Suprapubic skin (tissue), 4 donors: Measurements from ENCODE around the gene FAM83F. TPM values are rescaled to one million over a fixed set of nuclear protein-coding genes. Genes with fewer than 3 reads are reported as not detected.
A peak's percentile ranks its signal among the peaks of the same experiment; 100 is the strongest.
"Not testable (repeated sequence)": the region's sequence is repeated elsewhere in the genome, so short reads cannot be mapped to it uniquely, and the experiment has no call there.

Experiments
- DNase-seq, 2 donors: peaks; one replicate each; pipeline ENCODE4 v3.0.0-alpha.2; 2019; ENCODE audit warnings: low spot score in 2 of 2
- H3K27ac ChIP-seq: fragments of 200-600 bp; sonication (generic); one replicate; pipeline ENCODE4 v1.5.1; 2019
- H3K27me3 ChIP-seq: fragments of 200-600 bp; sonication (generic); one replicate; pipeline ENCODE4 v1.5.1; 2019
- H3K36me3 ChIP-seq: fragments of 200-600 bp; sonication (generic); one replicate; pipeline ENCODE4 v1.5.1; 2019
- H3K4me1 ChIP-seq: fragments of 200-600 bp; sonication (generic); one replicate; pipeline ENCODE4 v1.5.1; 2019
- H3K4me3 ChIP-seq: fragments of 200-600 bp; sonication (generic); one replicate; pipeline ENCODE4 v1.5.1; 2019; ENCODE audit warnings: mild to moderate bottlenecking
- H3K9me3 ChIP-seq: fragments of 200-600 bp; sonication (generic); one replicate; pipeline ENCODE4 v1.5.1; 2019
- EP300 ChIP-seq: sonication (generic); formaldehyde crosslinking; IDR thresholded peaks from one replicate; pipeline ENCODE4 v1.6.1; 2017; ENCODE audit warnings: antibody characterized with exemption
- POLR2A ChIP-seq, 2 donors: fragments of 450-650 bp; IDR thresholded peaks; one replicate each; pipeline ENCODE4 v1.6.1; 2017; ENCODE audit warnings: antibody characterized with exemption in 2 of 2, mild to moderate bottlenecking in 2 of 2, moderate library complexity in 2 of 2
- POLR2AphosphoS5 ChIP-seq, 3 donors: sonication (generic); formaldehyde crosslinking; IDR thresholded peaks; one replicate each; pipeline ENCODE4 v1.6.1; 2017; ENCODE audit warnings: antibody characterized with exemption in 3 of 3
- WGBS: methylation state at CpG from one replicate; pipeline ENCODE4 v1.1.5; 2018; 5-methylcytosine and 5-hydroxymethylcytosine counted together
- total RNA-seq, 4 donors: library from RNA; depleted of rRNA; stranded (reverse); fragments of >200 nt; gene quantifications; one replicate each; pipeline ENCODE4 v1.1.0, GENCODE V29; 2016
- TF ChIP-seq, protein P1 (sequence below), 2 donors: fragments of 200-600 bp in 1 of 2; fragments of 450-650 bp in 1 of 2; sonication (generic) in 1 of 2; IDR thresholded peaks; one replicate each; pipeline ENCODE4 v1.5.1; 2016 to 2019; ENCODE audit warnings: antibody characterized with exemption in 2 of 2, mild to moderate bottlenecking in 1 of 2, moderate library complexity in 1 of 2

FAM83F gene
- total RNA-seq, result 10 to 100 TPM; 54.5 to 78.1 (median 69.3) TPM

DNA sequence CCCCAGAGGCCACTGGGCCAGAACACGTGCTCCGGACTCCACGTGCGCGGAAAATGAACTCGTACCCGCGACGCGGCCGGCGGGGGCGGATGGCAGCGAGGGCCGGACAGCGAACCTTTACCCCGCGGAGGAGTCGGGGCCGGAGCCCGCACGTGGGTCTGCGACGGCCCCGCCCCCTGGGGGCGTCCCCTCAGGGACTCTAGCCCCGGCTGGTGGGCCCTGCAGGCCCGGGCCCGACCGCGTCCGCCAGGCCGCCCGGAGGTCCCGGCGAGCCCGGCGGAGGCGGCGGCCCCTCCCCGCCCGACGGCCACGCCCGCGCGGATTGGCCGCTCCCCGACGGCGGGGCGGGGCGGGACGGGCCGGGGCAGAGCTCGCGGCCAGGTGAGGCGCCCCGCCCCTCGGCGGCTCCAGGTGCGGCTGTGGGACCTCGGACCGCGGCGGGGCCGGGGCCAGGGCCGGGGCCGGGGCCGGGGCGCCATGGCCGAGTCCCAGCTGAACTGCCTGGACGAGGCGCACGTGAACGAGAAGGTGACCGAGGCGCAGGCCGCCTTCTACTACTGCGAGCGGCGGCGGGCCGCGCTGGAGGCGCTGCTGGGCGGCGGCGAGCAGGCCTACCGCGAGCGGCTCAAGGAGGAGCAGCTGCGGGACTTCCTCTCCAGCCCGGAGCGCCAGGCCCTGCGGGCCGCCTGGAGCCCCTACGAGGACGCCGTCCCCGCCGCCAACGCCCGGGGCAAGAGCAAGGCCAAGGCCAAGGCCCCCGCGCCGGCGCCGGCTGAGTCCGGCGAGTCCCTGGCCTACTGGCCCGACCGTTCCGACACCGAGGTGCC lies at the start of gene FAM83F:
Gene FAM83F, plus strand, starts transcription at position 389 of the 827 bp plus-strand sequence. Its CDS starts 89 bp downstream, at position 478.
- peaks cover 32% of the 10 kb centered on the region for H3K27me3 ChIP-seq
- peak within 1 kb of the TSS; percentile 92 for H3K27ac ChIP-seq

DNA sequence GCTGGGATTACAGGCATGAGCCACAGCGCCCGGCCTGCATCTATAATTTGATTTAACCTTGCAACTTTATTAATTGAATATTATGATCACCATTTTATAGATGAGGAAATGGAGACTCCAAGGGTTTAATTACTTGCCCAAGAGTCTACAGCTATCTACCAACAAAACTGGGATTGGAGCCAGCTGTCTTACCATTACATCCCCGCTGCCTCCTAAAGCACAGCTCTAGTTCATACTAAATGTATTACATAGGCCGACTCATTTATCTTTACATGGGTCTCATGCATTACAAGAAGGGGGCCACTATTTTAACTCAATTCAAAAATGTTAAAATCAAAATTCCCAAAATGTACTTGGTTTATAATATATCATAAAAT lies 48.6 kb upstream of the FAM83F start:
- H3K27me3 ChIP-seq, result no peaks in the 10 kb centered on the region
- no peaks in the 10 kb centered on the region for H3K9me3 ChIP-seq
- H3K36me3 ChIP-seq, result no peaks in the 10 kb centered on the region
- no peak for TF ChIP-seq POLR2AphosphoS5 (IDR thresholded peaks at IDR 0.05)
- no peak for TF ChIP-seq EP300
- TF ChIP-seq, protein P1, sequence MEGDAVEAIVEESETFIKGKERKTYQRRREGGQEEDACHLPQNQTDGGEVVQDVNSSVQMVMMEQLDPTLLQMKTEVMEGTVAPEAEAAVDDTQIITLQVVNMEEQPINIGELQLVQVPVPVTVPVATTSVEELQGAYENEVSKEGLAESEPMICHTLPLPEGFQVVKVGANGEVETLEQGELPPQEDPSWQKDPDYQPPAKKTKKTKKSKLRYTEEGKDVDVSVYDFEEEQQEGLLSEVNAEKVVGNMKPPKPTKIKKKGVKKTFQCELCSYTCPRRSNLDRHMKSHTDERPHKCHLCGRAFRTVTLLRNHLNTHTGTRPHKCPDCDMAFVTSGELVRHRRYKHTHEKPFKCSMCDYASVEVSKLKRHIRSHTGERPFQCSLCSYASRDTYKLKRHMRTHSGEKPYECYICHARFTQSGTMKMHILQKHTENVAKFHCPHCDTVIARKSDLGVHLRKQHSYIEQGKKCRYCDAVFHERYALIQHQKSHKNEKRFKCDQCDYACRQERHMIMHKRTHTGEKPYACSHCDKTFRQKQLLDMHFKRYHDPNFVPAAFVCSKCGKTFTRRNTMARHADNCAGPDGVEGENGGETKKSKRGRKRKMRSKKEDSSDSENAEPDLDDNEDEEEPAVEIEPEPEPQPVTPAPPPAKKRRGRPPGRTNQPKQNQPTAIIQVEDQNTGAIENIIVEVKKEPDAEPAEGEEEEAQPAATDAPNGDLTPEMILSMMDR (IDR thresholded peaks at IDR 0.05), result no peak
- no peak for TF ChIP-seq POLR2A (IDR thresholded peaks at IDR 0.05)
- no peak overlapping the region for H3K4me3 ChIP-seq
- no peak for DNase-seq
- 94% methylated on average over 4 of the region's 4 CpGs for WGBS
- no peaks in the 10 kb centered on the region for H3K4me1 ChIP-seq
- H3K27ac ChIP-seq, result no peak overlapping the region

More for the DNA sequence above, at the start of gene FAM83F:
- no CpG with 5 or more reads among the region's 115 CpGs for WGBS
- peaks cover 50% of the 10 kb centered on the region for H3K4me1 ChIP-seq
- peak within 1 kb of the TSS; percentile 62 for H3K4me3 ChIP-seq
- H3K9me3 ChIP-seq, result no peaks in the 10 kb centered on the region
- no peaks in the 10 kb centered on the region for H3K36me3 ChIP-seq
- TF ChIP-seq, protein P1 (IDR thresholded peaks at IDR 0.05), result no peak
- TF ChIP-seq POLR2A (IDR thresholded peaks at IDR 0.05), result peak in 1 of 2 donors; percentile 23
- DNase-seq, result no peak

DNA sequence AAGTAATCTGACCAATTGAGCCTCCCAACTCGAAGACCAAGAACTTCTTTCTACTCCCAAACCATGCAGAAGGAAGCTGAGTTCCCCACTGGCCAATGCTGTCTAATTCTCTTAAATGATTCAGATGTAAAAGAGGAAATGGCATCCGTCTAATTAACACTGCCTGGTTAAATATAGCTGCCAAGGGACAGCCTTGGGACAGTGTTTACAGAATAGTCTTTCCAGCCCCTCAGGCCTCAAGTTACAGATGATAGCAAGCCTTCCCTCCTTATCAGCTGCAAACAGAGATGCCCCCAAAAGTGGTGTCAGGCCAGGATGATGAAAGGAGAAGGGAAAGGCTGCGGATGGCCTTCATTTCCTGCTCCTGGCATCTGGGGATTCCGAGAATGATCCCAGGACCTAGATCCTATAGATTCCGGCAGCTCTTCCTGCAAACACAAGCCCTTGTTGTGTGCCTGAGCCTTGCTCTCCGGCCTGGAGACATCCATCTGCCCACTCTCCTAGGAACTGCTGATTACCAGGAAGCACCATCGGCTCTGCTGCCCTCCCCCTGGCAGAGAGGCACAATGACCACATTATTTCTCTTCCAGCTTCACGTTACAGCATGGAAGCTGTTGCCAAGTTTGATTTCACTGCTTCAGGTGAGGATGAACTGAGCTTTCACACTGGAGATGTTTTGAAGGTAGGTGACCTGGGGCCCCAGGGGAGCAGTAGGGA lies 48.1 kb upstream of the FAM83F start:
- H3K27ac ChIP-seq, result no peak overlapping the region
- H3K9me3 ChIP-seq, result no peaks in the 10 kb centered on the region
- H3K27me3 ChIP-seq, result no peaks in the 10 kb centered on the region
- WGBS, result 64% methylated on average over 8 of the region's 8 CpGs
- H3K4me1 ChIP-seq, result no peaks in the 10 kb centered on the region
- H3K36me3 ChIP-seq, result no peaks in the 10 kb centered on the region
- no peak overlapping the region for H3K4me3 ChIP-seq
- no peak for TF ChIP-seq POLR2A (IDR thresholded peaks at IDR 0.05)
- TF ChIP-seq POLR2AphosphoS5 (IDR thresholded peaks at IDR 0.05), result no peak
- no peak for TF ChIP-seq EP300
- DNase-seq, result no peak

DNA sequence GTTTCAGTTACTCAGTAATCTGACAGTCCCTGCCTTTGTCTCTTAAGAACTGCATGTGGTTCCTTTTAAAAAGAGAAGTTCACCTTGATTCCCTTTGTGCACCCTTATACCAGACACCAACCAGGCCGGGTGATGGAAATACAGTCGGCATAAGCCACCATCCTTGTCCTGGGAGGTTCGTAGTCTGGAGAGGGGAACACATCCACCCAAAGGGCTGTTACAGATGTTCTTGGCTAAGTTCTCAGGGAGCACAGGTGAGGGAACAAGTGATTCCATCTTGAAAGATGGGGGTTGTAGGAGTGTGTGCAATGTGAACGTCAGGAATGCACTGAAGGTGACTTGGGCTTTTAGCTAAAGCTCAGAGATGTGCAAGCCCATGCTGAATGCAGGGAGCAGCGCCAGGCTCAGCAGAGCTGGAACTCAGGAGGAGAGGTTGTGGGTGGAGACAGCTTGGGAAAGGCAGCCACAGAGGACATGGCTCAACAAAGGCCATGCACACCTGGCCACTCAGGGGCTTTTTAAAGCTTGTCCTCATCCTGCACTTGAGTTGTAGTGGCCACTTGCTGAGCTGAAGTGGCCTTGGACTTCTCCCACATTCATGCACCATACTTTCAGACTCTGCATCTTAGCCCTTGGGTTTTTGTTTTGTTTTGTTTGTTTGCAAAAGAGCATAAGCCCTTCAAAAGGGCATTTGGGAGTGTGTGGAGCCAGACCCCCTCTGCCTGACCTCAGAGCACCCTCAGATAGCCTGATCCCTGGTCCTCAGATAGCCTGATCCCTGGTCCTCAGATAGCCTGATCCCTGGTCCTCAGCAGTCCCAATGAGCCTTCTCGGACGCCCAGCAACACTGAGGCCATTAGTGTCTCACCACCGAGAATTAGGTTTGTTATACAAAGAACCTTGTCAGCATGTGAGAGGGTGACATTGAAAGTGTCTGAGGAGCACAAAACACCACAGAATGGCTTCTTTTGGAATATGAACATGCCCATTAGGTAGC lies 47.2 kb upstream of the FAM83F start:
- H3K4me3 ChIP-seq, result no peak overlapping the region
- no peaks in the 10 kb centered on the region for H3K9me3 ChIP-seq
- H3K27ac ChIP-seq, result no peak overlapping the region
- no peak for TF ChIP-seq POLR2AphosphoS5 (IDR thresholded peaks at IDR 0.05)
- H3K4me1 ChIP-seq, result no peaks in the 10 kb centered on the region
- H3K27me3 ChIP-seq, result no peaks in the 10 kb centered on the region
- no peak for DNase-seq
- H3K36me3 ChIP-seq, result no peaks in the 10 kb centered on the region
- WGBS, result 90% methylated on average over 8 of the region's 8 CpGs

DNA sequence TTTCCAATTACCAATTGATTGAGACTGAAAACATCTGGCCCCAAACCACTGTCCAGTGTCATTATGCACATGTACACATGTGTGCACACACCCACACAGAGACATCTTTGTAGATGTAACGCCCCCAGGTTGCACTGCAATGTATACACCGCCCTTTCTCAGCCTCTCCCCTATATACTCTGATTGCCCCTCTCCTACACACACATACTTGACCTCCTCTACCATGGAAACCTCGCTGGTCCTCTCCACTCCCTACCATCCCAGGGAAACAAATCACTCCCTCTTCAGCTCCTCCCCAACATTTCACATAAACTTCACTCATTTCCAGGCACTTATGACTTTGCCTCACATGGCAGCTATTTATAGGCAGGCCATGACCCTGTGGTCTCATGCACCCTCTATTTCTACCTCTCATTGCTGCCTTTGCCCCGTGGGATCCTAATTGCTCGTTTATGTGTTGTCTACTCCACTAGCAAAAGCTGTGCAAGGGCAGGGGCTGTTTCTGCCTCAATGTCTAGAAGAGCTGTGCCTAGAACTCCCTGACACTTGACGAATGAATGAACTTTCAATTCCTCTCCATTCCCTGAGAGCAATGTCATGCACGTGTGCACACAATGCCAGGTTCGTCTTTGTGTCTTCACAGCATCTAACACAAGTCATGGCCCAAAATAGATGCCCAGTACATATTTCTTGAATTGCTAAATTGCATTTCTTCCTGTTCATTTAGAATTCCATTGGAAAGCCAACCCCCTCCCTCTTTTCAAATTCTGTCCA lies 44.6 kb upstream of the FAM83F start:
- DNase-seq, result no peak
- Histone ChIP-seq H3K9me3 (no peaks in the 10 kb centered on the region), H3K4me1 (peaks cover 6% of the 10 kb centered on the region), H3K36me3 (no peaks in the 10 kb centered on the region), H3K27ac (no peak overlapping the region), H3K4me3 (no peak overlapping the region), H3K27me3 (no peaks in the 10 kb centered on the region)
- TF ChIP-seq EP300 (no peak), POLR2AphosphoS5 (IDR thresholded peaks at IDR 0.05) (no peak), POLR2A (IDR thresholded peaks at IDR 0.05) (no peak)
- TF ChIP-seq, protein P1 (IDR thresholded peaks at IDR 0.05), result no peak
- 76% methylated on average over 8 of the region's 8 CpGs for WGBS

DNA sequence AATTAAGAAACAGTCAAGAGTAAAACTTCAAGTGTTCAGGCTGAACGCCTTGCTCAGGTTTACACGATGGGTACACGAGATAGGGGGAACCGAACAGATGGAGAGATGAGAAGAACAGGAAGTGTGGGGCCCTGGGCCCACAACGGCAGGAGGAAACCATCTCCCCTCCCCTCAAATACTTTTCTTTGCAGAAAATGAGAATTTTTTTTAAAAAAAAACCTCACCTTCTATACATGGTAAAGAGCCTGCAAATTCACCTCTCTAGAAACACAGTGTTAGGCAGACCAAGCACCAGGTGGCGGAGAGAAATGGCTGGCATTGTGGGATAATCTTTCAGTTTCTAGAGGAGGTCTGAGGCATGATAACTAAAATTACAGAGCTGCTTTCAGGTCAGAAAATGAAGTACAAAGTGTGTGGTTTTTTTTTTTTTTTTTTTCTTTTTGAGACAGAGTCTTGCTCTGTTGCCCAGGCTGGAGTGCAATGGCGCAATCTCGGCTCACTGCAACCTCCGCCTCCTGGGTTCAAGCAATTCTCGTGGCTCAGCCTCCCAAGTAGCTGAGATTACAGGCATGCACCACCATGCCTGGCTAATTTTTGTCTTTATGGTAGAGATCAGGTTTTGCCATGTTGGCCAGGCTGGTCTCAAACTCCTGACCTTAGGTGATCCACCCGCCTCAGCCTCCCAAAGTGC lies 43.0 kb upstream of the FAM83F start:
- not testable (repeated sequence) for H3K4me3 ChIP-seq, H3K27ac ChIP-seq, H3K4me1 ChIP-seq, H3K27me3 ChIP-seq, H3K9me3 ChIP-seq, H3K36me3 ChIP-seq, DNase-seq
- 86% methylated on average over 11 of the region's 11 CpGs for WGBS
